ENCODE data around the gene TIAL1. TPM values are rescaled to one million over a fixed set of nuclear protein-coding genes. Genes with fewer than 3 reads are reported as not detected.
"Not testable (repeated sequence)": the region's sequence is repeated elsewhere in the genome, so short reads cannot be mapped to it uniquely, and the experiment has no call there.

The TIAL1 gene
- total RNA-seq, 1 donor: 20.5 TPM

DNA sequence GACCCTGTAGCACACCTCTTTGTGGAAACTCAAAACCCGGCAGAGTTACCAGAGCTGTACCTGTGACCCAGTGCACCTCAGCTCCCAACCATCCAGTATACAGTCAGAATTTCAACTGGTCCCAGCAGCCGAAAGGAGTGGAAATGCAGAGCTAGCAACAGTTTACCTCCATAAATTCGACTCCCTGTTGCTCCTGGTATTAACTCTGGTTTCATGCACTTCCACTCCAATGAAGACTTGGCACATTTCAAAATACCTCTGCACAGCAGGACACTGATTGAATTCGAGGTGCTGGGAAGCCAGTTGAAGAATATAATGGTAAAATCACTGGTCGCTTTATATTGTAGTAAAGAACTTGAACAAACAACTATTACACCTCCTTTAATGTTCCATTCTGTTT lies 17.9 kb upstream of the TIAL1 start:
- no peak for DNase-seq (ENCODE audit: low read depth in 2 of 3, low spot score in 2 of 3)

DNA sequence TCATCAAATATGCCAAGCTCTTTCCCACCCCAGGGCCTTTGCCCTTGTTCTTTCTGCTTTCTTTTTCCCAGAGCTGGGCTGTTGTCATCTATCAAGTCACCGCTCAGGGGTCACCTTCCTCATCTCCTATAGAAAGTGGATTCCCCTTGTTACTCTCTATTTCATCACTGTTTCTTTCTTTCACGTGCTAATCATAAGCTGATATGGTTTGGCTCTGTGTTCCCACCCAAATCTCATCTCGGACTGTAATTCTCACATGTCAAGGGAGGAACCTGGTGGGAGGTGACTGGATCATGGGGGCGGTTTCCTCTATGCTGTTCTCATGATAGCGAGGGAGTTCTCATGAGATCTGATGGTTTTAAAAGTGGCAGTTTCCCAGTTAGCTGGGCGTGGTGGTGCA lies 17.0 kb upstream of the TIAL1 start:
- DNase-seq (ENCODE audit: low read depth in 2 of 3, low spot score in 2 of 3): no peak

DNA sequence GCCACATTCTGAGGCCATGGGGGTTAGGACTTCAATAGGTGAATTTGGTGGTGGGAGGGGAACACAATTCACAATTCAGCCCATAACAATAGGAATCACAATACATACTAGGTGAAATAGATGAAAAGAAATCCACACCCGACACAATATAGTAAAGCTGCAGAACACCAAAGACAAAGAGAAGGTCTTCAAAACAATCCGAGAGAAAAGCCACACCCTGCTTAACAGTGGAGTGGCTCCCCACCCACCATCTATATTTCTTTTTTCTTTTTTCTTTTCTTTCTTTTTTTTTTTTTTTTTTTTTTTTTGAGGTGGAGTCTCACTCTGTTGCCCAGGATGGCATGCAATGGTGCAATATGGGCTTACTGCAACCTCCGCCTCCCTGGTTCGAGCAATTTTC lies 14.7 kb upstream of the TIAL1 start:
- no peak for DNase-seq (ENCODE audit: low read depth in 2 of 3, low spot score in 2 of 3)

DNA sequence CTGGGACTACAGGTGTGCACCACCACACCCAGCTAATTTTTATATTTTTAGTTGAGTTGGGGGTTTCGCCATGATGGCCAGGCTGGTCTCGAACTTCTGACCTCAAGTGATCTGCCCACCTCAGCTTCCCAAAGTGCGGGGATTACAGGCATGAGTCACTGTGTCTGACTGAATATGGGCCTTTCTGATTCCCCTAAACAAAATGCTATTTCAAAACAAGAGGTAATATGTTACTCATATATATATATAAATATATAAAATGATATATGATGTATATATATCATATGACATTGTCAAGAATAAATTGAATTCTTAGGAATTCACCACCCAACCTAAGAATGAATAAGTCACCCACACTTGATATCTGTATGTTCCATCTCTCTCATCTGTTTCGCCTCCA lies 12.8 kb upstream of the TIAL1 start:
- no peak for DNase-seq (ENCODE audit: low read depth in 2 of 3, low spot score in 2 of 3)

DNA sequence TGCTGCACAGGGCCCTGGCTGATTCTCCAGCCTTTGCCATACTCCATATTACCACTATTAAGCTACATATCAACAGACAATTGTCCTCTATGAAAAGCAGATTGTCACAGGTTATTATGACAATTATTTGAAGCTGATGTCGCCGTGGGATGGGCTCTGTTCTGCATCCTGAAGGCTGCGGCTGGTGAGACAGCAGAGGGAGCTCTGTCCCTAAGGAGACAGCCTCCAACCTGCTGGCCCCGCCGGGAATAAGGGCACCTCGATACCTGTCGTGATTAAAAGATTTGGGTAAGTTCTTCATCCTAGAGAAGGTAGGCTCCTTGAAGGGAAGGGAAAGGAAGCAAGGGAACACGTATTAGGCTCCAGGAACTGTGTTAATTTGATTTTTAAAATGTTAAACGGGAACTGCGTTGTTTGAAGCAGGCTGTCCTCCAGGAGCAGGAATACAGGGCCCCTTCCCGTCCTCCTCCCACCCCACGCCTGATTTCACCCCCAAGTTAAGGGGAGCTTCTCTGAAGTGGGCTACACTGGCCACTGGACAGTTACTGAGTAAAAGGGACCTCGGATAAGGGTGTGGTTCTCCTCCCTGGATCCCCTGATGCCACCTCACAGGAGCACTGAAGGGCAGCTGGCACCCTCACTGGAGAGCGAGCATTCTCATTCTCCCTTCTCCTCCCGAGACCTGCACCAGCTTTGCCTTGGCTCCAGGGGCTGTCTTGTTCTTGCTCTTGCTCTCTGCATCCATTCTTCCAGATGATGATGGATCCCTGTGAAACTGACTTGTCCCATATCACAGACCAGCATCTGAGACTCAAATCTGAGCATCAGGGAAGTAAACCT lies 11.8 kb upstream of the TIAL1 start:
- DNase-seq (ENCODE audit: low read depth in 2 of 3, low spot score in 2 of 3): peak in 1 of 3 donors; percentile 26

- DNase-seq (ENCODE audit: low read depth in 2 of 3, low spot score in 2 of 3): no peak
These were observed 7.7 kb upstream of the TIAL1 start for GRCh38 chr10:119604468-119604867.

- peak in 1 of 3 donors; percentile 29 for DNase-seq (ENCODE audit: low read depth in 2 of 3, low spot score in 2 of 3)
These were observed 5.7 kb upstream of the TIAL1 start for GRCh38 chr10:119602241-119603095.

DNA sequence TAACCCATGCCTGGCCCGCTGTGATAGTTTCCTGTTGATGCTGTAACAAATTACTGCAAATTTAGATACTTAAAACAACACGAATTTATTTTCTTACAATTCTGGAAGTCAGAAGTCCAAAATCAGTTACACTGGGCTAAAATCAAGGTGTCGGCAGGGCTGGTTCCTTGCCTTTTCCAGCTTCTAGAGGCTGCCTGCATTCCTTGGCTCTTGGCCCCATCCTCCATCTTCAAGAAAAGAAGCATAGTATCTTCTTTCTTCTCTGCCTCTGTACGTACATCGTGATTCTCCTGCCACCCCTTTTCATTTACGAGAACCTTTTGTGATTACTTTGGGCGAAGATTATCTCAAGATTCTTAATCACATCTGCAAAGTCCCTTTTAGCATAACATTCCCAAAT lies 1.6 kb upstream of the TIAL1 start:
- no peak for DNase-seq (ENCODE audit: low read depth in 2 of 3, low spot score in 2 of 3)

DNA sequence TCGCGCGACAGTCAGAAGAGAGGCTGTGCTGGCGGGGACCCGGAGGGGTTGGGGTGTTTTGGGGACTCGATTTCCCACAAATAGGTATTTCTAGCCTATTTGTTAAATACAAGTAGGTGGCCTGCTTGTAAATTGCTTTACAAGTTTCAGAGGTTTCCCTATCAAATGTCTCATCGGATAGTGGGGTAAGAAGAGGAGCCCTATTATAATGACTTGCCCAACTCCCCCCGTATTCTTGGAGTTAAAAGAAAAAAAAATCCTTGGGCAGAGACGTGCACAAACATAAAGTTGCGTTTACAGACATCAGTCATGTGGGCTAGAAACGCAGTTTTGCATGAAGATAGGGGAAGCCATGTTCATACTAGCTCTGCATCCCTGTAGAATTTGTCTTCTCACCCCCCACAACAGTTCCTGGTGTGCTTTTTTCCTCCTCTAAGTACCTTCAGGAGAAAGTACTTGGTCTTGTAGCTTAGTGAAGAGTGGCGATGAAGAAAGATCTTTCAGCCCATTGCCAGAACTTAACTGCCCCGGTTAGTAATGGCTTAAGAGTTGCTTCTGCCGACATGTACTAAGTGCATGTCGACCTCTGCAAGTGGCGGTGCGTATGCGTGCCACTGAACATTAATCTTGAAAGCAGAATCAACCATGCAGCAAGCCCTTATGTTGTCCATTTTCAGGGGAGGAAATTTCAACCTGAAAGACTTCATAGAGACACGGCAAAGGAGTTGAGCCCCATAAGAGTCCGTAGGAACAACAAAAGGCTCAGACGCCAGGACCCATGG lies 832 bp upstream of the TIAL1 start:
- DNase-seq (ENCODE audit: low read depth in 2 of 3, low spot score in 2 of 3): no peak

- peak; percentile 18 to 45 (median 36) for DNase-seq (ENCODE audit: low read depth in 2 of 3, low spot score in 2 of 3)
These were observed 868 bp downstream of the TIAL1 start for GRCh38 chr10:119595676-119596515.

DNA sequence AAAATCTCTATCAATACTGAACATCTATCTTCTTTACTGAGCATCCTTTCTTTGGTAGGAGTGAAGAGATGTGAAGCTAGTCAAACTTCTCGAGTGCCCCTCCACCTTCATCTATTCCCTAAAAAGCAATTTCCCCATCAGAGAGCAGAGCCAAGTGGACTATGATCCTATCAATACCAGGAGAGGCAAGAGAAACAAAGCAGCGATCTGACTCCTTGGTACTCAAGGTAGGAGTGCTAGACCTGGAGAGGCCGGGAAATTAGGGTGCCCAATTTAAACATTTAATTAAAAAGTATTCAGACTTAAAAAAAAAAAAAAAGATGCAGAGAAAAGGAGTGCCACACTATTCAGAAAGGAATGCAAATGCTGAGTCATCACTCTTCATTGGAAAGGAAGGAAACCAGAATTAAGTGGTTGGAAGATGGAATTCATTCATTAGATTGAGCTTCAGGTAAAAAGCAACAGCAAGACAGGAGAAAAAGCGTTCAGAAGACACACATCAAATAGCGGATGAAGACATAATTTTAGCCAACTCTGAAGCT lies 1.6 kb downstream of the TIAL1 start:
- DNase-seq (ENCODE audit: low read depth in 2 of 3, low spot score in 2 of 3): no peak

DNA sequence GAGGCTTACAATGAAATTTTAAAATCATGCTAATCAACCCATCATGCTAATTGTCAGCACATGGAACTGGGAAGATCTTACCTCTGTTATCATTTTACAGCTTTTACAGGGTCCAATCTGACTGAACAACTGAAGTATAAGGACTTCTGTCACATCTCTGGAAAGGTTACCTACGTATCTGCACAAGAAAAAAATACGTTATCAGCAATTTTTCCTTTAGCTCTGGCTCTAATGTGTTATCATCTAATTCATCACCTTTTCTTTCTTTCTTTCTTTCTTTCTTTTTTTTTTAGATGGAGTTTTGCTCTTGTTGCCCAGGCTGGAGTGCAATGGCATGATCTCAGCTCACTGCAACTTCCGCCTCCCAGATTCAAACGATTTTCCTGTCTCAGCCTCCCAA lies 8.7 kb downstream of the TIAL1 start:
- DNase-seq (ENCODE audit: low read depth in 2 of 3, low spot score in 2 of 3): no peak

DNA sequence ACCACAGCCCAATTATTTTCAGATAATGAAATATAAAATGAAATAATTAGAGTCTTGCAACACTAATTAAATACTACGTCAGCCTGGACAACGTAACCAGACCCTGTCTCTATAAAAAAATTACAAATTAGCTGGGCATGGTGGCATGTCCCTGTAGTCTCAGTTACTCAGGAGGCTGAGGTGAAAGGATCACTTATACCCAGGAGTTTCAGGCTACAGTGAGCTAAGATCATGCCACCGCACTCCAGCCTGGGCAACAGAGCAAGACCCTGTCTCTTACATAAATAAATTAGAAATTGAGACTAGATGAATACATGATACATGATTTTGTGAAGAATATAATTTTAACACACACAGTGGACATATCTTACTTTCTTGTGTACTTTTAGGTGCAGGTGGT lies 18.4 kb downstream of the TIAL1 start:
- DNase-seq (ENCODE audit: low read depth in 2 of 3, low spot score in 2 of 3): no peak

GRCh38 chr10:119575991-119576390 lies 20.8 kb downstream of the TIAL1 start:
- no peak for DNase-seq (ENCODE audit: low read depth in 2 of 3, low spot score in 2 of 3)

DNA sequence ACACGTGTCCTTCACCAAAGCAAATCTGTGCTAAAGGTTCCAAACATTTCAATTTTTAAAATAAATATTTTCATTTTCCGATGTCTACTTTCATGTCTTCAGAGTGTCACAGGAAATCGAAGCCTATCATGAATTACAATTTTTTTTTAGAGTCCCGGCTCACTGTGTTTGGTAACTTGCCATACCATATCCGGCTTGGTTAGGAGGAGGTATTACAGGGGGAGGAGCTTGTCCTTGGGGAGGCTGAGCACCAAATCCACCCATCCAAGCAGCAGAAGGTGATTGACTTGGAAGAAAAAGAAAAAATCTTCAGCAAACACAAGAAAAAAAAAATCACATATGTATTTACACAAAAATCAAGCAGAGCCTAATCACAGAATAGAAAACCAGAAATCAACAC lies 21.3 kb downstream of the TIAL1 start:
- peak; percentile 21 to 68 (median 22) for DNase-seq (ENCODE audit: low read depth in 2 of 3, low spot score in 2 of 3)

DNA sequence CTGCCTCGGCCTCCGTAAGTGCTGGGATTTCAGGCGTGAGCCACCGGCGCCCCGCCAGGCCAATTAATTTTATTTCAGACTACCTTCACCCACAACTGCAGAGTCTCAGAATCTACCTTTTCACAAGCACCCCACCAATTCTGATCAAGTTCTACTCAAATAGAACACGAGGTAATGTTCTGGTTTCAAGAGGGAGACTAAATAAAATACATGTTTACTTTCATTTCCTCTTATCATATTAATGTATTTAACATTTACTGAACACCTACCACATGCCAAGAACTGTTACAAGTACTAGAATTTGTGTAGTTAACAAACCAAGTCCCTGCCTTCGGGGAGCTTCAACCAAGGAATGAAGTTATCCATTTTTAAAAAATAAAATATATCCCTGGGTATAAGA lies 28.8 kb downstream of the TIAL1 start:
- DNase-seq (ENCODE audit: low read depth in 2 of 3, low spot score in 2 of 3): no peak

DNA sequence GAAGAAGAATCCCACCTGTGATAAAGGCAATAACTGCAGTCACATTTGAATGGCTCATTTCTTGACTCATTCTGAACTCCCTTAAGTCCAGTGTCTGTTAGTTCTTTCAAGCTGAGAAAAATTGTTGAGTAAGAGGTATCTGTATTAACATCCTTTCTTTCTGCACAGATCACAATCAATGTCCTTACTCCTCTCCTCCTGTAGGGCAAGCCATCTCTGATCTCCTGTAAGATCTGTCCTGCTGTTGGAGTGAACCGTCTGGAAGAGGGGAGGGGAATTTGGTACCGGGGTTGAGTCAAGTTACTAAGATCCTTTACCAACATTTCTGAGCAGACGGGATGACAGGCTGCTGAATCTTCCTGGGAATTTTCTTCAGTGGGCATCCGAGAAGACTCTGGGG lies 34.7 kb downstream of the TIAL1 start:
- DNase-seq (ENCODE audit: low read depth in 2 of 3, low spot score in 2 of 3): no peak

- DNase-seq (ENCODE audit: low read depth in 2 of 3, low spot score in 2 of 3): not testable (repeated sequence)
These were observed 37.3 kb downstream of the TIAL1 start for GRCh38 chr10:119559511-119559910.

GRCh38 chr10:119556081-119556480 lies 40.7 kb downstream of the TIAL1 start:
- DNase-seq (ENCODE audit: low read depth in 2 of 3, low spot score in 2 of 3): not testable (repeated sequence)
